GM19438 (cell line): ENCODE results near the gene ALKBH5.

Source experiments
- ATAC-seq: cut with Tn5 transposase; IDR thresholded peaks from one replicate; pipeline ENCODE4 v1.9.1; 2021; ENCODE audit warnings: low read depth; ENCODE audit not compliant: unreplicated experiment

ALKBH5 gene

DNA sequence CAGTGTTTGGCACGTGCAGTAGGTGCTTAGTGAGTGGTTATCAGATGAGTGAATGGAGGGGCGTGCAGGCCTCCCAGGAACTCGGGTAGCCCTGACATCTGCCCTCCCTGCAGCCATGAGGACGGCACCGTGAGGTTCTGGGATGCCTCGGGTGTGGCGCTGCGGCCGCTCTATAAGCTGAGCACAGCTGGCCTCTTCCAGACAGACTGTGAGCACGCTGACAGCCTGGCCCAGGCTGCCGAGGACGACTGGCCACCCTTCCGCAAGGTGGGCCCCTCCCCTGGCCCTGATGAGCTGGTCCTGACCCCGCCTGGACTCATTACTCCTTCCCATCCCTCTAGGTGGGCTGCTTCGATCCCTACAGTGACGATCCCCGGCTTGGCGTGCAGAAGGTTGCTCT is 52.9 kb downstream of the ALKBH5 start:
- ATAC-seq: no peak

DNA sequence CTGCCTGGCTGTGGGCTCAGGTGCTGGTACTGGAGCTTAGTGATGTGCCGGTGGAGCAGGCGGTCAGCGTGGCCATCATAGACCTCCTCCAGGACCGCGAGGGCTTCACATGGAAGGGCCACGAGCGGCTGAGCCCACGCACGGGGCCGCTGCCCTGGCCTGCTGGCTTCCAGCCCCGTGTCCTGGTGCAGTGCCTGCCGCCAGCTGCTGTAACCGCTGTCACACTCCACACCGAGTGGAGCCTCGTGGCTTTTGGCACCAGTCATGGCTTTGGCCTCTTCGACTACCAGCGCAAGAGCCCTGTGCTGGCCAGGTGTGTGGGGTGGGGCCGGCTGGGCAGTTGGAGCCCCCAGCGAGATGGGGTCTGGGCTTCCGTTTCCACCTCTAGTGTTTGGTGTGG is 53.8 kb downstream of the ALKBH5 start:
- ATAC-seq: no peak

DNA sequence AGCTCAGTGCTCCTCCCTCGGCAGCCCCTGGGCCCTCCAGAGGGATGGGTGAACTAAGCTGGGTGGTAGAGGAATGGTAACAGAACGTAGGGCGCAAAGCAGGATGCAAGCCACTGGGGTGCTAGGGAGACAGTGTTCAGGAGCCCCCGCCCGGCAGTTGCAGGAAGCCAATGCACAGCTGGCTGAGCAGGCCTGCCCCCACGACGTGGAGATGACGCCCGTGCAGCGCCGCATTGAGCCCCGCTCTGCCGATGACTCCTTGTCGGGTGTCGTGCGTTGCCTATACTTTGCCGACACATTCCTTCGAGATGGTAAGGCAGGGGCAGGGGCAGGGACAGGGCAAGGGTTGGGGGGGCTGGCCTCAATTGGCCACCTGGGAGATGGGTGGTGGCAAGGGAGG is 54.7 kb downstream of the ALKBH5 start:
- ATAC-seq: no peak

DNA sequence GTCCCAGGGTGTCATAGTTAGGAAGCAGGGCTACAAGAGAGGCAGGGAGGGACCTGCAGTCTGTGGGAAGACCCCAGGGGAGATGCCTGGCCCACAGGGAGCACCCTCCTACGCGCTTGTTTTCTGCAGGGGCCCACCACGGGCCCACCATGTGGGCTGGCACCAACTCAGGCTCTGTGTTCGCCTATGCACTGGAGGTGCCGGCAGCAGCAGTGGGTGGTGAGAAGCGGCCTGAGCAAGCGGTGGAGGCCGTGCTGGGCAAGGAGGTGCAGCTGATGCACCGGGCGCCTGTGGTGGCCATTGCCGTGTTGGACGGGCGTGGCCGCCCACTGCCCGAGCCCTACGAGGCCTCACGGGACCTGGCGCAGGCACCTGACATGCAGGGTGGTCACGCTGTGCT is 56.8 kb downstream of the ALKBH5 start:
- ATAC-seq: no peak

DNA sequence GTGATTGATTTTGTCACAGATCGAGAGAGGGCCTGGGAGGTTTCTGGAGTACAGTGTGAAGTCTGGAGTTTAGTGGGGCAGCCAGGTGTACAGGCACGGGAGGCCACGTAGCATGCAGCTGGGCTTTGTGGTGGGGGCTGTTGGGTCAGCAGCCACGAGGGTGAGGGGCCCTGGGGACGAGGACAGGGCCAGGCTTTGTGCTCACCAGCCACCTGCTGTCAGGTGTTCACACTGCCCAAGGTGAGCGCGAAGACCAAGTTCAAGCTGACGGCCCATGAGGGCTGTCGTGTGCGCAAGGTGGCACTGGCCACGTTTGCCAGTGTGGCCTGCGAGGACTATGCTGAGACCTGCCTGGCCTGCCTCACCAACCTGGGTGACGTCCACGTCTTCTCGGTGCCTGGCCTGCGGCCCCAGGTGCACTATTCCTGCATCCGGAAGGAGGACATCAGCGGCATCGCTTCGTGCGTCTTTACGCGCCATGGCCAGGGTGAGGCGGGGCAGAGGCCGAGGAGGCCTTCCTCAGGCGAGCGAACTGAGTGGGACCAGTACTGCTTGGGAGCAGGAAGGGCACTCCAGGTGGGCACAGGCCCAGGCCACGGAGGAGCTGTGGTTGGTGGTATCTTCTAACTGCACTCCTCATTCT is 57.7 kb downstream of the ALKBH5 start:
- ATAC-seq: no peak

DNA sequence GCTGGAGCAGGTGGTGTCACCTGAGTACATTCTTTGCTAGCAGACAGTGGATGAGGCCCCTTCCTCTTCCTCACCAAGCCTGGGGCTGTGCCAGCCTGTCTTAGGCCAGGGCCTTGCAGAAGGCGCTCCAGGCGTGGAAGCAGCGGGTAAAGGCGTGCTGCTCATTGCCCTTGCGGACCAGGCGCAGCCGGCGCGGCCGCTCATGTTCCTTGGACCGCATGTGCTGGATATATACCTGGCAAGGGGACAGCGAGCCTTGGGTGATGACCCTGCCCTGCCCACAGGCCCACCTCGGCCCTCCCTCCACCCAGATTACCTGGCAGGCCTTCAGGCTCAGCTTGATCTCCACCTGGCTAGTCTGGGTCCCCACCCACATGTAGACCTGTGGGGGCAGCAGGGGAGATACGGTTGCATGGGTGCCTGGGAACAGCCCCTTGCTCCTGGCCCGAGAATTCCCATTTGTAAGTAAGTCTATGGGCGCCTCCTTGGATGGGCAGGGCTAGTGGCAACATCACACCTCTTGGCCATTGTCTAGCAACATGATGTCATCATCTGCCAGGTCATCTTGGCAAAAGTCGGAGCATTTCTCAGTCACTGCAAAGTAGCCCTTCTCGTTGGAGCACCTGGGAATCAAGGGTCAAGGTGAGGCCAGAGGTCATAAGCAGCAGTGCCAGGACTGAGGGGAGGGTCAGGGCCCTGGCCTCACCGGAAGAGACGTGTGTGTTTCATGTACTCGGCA is 61.6 kb downstream of the ALKBH5 start:
- no peak for ATAC-seq

DNA sequence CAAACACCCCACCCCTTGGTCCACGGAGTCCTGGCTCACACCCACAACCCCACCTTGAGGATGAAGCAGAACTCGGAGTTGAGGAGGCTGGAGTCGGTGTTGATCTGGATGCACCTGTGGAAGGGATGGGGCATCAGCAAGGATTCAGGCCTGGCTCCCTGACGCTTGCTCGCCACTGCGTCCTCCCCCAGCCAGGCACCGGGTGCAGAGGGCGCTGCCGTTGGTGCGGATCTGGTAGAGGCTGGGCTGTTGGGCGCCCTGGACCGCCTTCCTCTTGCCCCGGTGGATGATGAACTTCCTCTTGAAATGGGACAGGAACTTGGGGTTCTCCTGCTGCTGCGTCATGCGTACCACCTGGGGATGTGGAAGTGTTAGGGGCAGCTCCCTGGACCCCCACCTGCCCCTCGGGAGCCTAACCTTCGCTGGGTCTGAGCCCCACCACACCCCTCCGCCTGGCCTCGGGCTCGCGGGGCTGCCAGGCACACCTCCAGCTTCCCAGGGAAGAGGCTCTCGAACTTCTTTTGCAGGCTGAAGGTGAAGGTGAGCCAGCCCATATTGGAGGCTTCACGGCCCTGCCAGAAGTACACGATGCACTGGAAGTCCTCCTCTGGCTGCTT is 62.6 kb downstream of the ALKBH5 start:
- no peak for ATAC-seq

DNA sequence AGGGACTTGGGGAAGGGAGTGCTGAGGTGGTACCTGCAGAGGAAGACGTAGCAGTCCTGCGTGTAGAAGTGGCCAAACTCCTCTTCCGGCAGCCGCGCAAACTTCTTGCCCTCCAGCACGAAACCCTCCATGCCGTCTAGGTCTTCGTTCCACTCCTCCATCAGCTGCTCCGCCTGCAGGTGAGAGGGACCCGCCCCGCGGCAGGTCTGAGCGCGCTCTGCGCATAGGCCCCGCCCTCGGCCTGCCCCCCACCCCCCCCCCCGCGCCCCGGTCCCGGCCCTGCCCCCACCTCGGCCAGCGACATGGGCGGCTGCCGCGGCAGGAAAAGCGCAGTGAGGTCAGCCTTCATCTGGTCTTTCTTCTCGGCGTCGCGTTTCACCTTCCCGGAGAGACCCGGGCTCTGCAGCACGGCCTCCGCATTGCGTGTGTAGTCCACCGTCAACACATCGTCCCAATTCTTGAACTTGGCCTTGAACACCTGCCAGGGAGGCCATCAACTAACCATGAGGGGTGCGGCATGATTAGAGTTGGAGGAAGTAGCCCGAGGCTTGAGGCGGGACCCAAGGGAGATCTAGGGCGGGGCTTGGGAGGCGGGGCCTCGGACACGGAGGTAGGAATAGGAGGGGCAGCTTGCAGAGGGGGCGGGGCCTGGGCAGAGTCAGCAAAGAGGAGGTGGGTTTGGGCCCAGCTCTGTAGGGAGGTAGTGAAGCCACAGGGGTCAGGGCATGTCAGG is 63.4 kb downstream of the ALKBH5 start:
- ATAC-seq: no peak

DNA sequence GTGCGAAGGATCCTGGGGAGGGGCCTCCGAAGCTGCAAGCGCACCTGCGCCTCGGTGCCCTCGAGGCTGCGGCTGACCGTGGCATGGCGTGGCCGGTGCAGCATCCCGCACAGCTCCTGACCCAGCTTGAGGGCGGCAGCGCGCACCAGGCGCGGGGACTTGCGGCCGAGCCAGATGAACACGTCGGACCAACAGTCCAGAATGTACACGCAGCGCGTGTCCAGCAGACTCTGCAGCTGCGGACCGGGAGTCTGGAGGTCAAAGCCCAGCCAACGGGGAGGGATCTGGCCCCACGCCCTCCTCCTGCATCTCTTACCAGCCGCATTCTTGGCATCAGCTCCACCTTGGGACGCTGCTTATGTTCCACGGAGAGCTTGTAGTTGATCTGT is 64.0 kb downstream of the ALKBH5 start:
- ATAC-seq: no peak

DNA sequence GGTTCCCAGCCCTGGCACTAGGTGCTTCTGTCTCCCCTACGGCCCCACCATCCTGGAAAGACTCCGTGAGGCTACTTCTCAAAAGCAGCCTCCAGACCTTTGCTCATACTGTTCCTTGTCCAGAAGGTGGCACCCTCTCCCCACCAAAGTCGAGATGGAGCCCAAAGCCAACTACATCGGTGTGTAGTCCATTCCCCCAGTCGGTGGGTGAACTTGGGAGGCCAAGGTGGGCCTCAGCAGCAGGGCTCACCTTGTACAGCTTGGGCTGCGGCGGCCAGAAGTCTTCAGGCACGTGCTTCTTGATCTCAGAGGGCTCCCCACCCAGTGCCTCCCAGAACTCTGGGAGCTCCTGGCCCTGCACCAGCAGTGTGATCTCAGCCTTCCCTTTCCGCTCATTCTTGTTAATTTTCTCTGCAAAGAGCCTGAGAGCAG is 64.7 kb downstream of the ALKBH5 start:
- no peak for ATAC-seq

DNA sequence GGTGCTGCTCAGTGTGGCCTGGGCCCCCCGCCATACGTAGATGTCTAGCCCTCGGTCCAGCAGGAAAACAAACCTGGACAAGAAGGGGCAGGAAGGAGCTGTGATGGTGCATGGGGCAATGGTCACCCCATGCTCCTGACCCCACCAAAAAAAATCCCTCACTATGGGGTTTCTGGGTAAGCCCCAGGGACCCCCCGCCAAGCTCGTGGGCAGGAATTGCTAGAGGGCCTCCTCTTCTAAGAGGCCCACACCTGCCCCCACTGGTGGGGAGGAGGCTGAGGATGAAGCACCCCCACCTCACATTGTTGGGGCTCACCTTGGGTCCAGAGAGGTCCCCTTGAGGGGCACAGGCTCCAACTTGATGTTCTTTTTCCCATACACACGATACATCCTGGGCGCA is 65.2 kb downstream of the ALKBH5 start:
- no peak for ATAC-seq

DNA sequence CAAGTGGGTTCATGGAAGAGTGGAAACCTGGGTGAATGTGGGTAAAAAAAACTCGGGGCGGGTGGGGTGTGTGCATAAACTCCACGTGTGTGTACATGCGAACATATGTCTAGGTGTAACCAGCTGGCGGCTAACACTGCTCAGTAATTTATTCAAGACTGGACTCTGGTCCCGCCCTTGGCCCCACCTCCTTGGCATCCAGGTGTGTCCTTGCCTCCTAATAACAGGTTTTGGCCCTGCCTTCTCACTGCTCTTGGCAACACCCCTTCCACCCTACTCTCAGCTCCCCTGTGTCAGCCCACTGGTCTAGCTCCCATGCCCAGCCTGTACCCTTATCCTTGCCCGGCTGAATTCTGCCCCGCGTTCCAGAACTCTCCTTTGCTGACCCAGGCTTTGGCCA is 66.6 kb downstream of the ALKBH5 start:
- no peak for ATAC-seq

DNA sequence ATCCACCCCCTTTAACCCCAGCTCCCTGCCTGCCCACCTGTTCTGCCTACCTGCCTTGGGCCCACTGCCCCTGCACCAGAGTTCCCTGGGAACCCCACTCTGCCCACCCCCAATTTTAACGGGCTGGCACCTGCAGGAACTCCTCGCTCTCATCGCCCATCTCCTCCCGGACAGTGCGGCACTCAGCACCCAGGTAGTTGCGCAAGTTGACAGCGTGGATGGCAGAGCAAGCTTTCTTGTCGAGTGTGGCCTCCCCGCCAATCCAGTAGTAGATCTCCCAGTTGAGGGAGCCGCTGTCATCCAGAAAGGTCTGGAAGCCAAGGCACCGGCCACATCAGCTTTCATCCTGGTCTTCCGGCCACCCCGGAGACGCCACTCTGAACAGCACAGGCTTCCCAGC is 67.1 kb downstream of the ALKBH5 start:
- ATAC-seq: no peak

DNA sequence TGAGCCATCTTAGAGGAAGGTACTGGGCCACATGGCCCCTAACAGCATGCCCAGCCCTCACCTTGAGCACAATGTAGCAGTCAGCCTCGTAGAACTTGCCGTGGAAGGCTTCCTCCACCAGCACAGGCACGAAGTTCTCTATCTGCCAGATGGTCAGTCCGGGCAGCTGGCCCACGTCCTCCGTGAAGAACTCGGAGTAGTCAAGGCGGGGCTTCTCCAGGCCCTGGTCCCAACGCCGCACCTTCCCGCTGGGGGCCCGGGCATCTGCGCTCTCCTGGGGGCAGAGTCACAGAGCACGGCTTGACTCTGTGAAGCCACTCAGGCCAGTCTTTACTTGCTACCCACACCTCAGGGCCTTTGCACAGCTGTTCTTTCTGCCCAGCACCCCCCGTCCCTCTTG is 67.6 kb downstream of the ALKBH5 start:
- no peak for ATAC-seq

DNA sequence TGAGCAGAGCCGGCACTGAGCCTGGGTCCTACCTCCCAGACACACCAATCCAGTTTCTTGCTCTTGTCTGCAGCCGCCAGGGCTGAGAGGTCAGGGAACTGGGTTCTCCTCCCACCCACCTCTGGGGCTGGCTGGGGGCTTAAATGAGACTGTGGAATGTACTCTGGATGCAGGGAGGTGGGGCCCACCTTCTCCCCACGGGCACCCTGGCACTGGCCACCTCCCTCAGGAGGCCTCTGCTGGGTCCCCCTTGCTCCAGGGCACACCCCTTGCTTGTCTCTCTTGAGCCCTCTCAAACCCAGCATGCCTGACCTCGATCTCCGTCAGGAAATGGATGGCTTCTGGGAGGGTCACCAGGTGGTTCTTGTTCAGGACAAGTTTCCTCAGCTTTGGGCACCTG is 68.5 kb downstream of the ALKBH5 start:
- ATAC-seq: no peak

DNA sequence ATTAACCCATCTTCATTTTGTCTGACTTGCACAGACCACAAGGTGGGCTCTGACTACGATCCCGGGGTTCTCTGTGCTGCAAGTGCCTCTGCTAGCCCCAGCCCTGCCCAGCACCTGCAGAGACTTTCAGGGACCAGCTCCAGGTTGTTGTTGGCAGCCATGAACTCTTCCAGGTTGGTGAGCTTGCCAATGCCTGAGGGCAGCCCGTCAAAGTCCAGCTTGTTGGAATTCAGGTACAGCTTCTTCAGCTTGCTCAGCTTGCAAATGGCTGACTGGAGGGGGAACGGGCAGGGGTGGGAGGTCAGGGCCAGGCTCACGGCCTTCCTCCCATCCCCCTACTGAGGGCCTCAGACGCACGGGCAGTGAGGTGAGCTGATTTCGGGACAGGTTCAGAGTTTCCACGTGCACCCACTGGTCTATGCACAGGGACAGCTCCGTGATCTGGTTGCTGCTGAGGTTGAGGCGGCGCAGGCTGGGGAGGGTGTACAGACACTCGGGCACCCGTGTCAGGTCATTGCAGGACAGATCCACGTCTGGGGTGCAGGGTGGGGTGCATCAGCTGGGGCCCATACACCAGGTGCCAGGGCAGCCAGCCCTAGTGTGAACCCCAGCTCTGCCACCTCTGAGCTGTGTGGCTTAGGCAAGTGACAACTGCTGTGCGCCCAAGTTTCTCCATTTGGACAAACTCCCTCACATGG is 69.7 kb downstream of the ALKBH5 start:
- ATAC-seq: no peak

DNA sequence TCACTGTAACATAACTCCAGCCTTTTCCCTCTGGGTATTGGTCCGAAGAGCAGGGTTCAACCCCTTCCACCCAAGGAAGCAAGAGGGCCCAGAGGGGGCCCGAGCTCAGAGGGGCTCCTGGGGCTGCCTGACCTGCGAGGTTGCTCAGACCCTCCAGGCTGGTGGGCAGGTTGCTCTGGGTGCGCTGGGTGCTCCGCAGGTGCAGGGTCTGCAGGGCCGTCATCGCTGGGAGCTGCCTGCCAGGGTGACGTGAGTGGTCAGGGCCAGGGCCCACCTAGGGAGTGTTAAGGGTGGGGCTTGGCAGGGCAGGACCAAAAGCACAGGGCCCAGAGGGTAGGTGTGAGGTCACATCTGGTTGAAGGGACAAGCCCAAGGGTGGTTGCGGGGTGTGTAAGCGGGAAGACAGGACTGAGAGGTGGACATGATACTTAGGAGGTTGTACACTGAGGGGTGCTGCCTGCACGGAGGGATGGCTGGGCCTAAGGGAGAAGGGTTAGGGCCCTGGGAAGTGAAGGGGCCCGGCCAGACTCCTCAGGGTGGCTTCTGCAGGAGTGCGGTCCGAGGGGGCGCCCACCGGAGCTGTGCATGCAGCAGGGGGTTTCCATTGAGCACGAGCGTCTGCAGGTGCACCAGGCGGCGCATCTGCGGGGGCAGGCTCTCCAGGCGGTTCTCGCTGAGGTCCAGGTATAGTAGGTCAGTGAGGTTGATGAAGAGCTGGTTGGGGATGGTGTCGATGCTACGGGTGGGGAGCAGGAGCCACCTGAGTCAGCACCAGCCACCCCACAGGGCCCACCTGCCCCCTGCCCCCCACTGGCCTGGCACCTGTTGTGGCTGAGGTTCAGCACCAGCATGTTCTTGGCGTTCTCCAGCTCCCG is 70.6 kb downstream of the ALKBH5 start:
- ATAC-seq: no peak

DNA sequence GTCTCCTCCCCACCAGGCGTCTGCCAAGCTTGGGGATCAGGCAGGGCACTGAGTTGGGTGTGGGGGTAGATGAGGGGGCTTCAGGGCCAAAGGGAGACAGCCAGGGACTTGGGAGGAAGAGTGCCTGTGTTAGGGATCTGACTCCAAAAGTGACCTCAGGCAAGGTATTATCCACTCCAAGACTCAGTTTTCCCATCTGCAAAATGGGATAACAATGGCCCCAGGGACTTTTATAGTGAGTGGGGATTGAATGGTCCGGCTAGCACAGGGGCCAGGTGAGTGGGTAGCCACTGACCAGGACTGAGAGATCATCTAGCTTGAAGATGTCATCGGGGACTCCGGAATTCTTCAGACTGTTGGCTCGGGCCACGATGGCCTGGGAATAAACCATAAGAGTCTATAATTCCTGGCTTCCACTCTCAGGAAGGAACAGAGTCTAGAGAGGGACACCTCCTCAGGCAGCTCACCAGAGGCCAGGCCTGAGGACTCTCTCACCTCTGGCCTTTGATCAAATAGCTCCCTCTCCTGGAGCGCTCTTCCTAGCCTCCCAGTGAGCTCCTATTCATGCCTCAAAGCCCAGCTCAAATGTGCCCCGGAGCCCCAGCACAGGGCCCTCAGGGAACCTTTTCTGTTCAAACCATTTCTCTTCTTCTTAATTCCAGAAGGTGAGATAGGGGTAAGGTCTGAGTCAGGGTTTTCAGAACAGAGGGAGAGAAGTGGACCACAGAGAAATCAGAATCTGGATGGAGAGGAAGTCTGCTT is 71.4 kb downstream of the ALKBH5 start:
- ATAC-seq: no peak

DNA sequence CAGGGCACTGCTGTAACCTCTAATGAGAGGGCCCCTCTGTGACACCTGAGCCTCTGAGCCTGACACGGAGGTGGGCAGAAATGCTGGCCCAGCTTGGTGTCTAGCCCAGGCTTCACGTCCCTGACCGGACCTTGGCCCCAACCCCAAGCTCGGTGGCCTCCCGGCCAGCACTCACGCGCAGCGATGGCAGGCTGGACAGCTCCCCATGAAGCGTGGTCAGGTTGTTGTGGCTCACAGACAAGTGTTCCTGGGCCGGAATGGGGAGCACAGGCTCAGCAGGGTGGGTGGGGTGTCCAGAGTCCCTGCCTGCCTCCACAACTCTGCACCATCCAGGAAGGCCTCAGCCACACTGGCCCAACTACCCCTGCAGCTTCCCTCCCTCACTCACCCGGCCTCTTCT is 72.7 kb downstream of the ALKBH5 start:
- ATAC-seq: no peak
